Endodermal cell (in vitro differentiated cells): ENCODE measurements around the gene CCL2. TPM values are rescaled to one million over a fixed set of nuclear protein-coding genes. Genes with fewer than 3 reads are reported as not detected.

Experiments
- DNase-seq: peaks from one replicate; pipeline ENCODE4 v3.0.0-alpha.2; 2017
- H3K27ac ChIP-seq: 2 replicates; pipeline ENCODE4 v1.5.1; 2013; ENCODE audit warnings: mild to moderate bottlenecking, low read depth, low read length, moderate library complexity
- H3K27me3 ChIP-seq: 2 replicates; pipeline ENCODE4 v1.6.1; 2013; ENCODE audit warnings: mild to moderate bottlenecking, low read length, moderate library complexity; ENCODE audit not compliant: insufficient read depth, control insufficient read depth, poor library complexity, severe bottlenecking
- H3K36me3 ChIP-seq: 2 replicates; pipeline ENCODE4 v1.7.0; 2013; ENCODE audit warnings: mild to moderate bottlenecking, low read length, moderate library complexity; ENCODE audit not compliant: control insufficient read depth, insufficient read depth
- H3K4me1 ChIP-seq: one replicate; pipeline ENCODE4 v1.7.0; 2013; ENCODE audit warnings: low read length; ENCODE audit not compliant: control insufficient read depth, insufficient read depth
- H3K4me3 ChIP-seq: 2 replicates; pipeline ENCODE4 v1.5.1; 2013; ENCODE audit warnings: mild to moderate bottlenecking, low read length, moderate library complexity
- H3K9ac ChIP-seq: 2 replicates; pipeline ENCODE4 v1.6.1; 2013; ENCODE audit warnings: mild to moderate bottlenecking, low read length, moderate library complexity; ENCODE audit not compliant: poor library complexity, severe bottlenecking; ENCODE audit errors: extremely low read depth
- H3K9me3 ChIP-seq: 2 replicates; pipeline ENCODE4 v1.6.1; 2013; ENCODE audit warnings: mild to moderate bottlenecking, low read length, moderate library complexity; ENCODE audit not compliant: control insufficient read depth
- H3K27ac Mint-ChIP-seq: 2 replicates; pipeline ENCODE4 v1.8.0; 2020; ENCODE audit warnings: mixed read lengths
- H3K27me3 Mint-ChIP-seq: 2 replicates; pipeline ENCODE4 v1.8.0; 2021; ENCODE audit warnings: mild to moderate bottlenecking, mixed read lengths; ENCODE audit not compliant: insufficient read depth
- H3K36me3 Mint-ChIP-seq: 2 replicates; pipeline ENCODE4 v1.8.0; 2020; ENCODE audit warnings: low read depth, mixed read lengths
- H3K4me1 Mint-ChIP-seq: 2 replicates; pipeline ENCODE4 v1.8.0; 2020; ENCODE audit warnings: mixed read lengths
- H3K4me3 Mint-ChIP-seq: 2 replicates; pipeline ENCODE4 v1.8.0; 2020; ENCODE audit warnings: mild to moderate bottlenecking, moderate library complexity, mixed read lengths
- H3K9me3 Mint-ChIP-seq: 2 replicates; pipeline ENCODE4 v1.8.0; 2020; ENCODE audit warnings: mild to moderate bottlenecking, mixed read lengths
- WGBS, 2 experiments: methylation state at CpG; one replicate each; pipeline versions ENCODE4 v1.1.5 to v1.1.7; 2013; ENCODE audit warnings: missing lambda C conversion rate in 2 of 2, mixed read lengths in 1 of 2; ENCODE audit not compliant: insufficient coverage in 1 of 2, insufficient read length in 1 of 2; 5-methylcytosine and 5-hydroxymethylcytosine counted together
- total RNA-seq, 2 donors: library from RNA; stranded (reverse); fragmentation: NEBNext Ultra II Directional in 1 of 2; extraction: Animal tissue kit (Norgen Biotek cat#: 25700) in 1 of 2; gene quantifications; 2 replicates in 1 of 2; 3 replicates in 1 of 2; pipeline ENCODE4 v1.2.1, GENCODE V29; 2021
- TF ChIP-seq, protein P1 (sequence below): fragments of 200-600 bp; sonication (generic); conservative IDR thresholded peaks from 2 replicates; pipeline ENCODE4 v1.5.0; 2021; ENCODE audit warnings: antibody characterized with exemption, mild to moderate bottlenecking

The CCL2 gene
- total RNA-seq, 2 donors from 2014 or later = 23.8 to 61.4 TPM

DNA sequence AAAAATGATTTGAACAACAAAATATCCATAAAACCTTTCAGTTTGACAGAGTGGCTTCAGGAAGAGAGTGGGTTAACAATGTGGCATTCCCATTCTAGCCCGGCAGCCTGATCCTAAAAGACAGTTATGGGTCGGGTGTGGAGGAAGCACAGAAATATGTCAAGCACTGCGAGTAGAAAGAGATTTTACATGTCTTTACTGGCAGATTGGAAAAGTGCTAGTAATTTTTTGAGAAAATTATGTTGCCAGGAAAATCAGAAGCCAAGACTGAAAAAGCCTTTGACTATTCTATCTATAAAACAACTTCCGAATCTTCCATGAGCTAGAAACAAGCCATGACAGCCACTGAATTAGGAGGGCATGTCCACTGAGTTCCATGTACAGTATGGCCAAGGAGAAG, 5.8 kb downstream of the CCL2 start:
- H3K36me3 Mint-ChIP-seq = peaks cover 10% of the 10 kb centered on the region
- Histone ChIP-seq H3K27me3 (no peaks in the 10 kb centered on the region), H3K36me3 (peaks cover 13% of the 10 kb centered on the region), H3K9ac (no peak overlapping the region), H3K4me3 (no peak overlapping the region), H3K27ac (no peak overlapping the region), H3K4me1 (no peaks in the 10 kb centered on the region), H3K9me3 (no peaks in the 10 kb centered on the region)
- no peaks in the 10 kb centered on the region for H3K9me3 Mint-ChIP-seq
- no peak for DNase-seq
- H3K4me3 Mint-ChIP-seq = no peak overlapping the region
- H3K27ac Mint-ChIP-seq = no peak overlapping the region
- peaks cover 10% of the 10 kb centered on the region for H3K27me3 Mint-ChIP-seq
- WGBS, 2 experiments = 79 to 88% methylated on average over 3 to 4 of the region's 4 CpGs
- H3K4me1 Mint-ChIP-seq = peaks cover 2% of the 10 kb centered on the region
- TF ChIP-seq, protein P1, sequence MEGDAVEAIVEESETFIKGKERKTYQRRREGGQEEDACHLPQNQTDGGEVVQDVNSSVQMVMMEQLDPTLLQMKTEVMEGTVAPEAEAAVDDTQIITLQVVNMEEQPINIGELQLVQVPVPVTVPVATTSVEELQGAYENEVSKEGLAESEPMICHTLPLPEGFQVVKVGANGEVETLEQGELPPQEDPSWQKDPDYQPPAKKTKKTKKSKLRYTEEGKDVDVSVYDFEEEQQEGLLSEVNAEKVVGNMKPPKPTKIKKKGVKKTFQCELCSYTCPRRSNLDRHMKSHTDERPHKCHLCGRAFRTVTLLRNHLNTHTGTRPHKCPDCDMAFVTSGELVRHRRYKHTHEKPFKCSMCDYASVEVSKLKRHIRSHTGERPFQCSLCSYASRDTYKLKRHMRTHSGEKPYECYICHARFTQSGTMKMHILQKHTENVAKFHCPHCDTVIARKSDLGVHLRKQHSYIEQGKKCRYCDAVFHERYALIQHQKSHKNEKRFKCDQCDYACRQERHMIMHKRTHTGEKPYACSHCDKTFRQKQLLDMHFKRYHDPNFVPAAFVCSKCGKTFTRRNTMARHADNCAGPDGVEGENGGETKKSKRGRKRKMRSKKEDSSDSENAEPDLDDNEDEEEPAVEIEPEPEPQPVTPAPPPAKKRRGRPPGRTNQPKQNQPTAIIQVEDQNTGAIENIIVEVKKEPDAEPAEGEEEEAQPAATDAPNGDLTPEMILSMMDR = no peak

DNA sequence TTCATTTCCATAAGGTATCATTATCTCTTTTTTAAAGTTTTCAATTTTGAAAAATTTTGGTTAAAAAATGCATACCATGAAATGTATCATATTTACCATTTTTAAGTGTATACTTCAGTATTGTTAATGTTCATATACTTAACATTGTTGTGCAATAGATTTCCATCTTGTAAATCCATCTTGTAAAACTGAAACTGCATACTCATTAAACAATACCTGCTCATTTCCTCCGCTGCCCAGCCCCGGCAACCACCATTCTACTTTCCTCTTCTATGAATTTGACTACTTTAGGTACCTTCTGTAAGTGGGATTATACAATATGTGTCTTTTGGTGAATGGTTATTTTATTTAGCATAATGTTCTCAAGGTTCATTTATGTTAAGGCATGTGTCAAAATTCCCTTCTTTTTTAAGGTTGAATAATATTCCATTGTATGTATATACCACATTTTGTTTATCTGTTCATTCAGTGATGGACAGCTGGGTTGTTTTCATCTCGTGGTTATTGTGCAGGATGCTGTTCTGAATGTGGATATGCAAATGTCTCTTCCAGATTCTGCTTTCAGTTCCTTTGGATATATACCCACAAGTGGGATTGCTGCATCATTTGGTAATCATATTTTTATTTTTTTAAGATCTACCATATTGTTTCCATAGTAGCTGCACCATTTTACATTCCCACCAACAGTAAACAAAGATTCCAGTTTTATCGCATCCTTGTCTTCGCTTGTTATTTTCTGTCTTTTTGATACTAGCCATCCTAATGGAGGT, 6.7 kb downstream of the CCL2 start:
- TF ChIP-seq, protein P1 = no peak
- no peaks in the 10 kb centered on the region for H3K4me1 ChIP-seq
- no peaks in the 10 kb centered on the region for H3K27me3 ChIP-seq
- Mint-ChIP-seq H3K4me1 (no peaks in the 10 kb centered on the region), H3K27me3 (peaks cover 10% of the 10 kb centered on the region), H3K4me3 (no peak overlapping the region), H3K9me3 (no peaks in the 10 kb centered on the region), H3K36me3 (peaks cover 4% of the 10 kb centered on the region), H3K27ac (no peak overlapping the region)
- DNase-seq = no peak
- no peak overlapping the region for H3K27ac ChIP-seq
- H3K9me3 ChIP-seq = no peaks in the 10 kb centered on the region
- WGBS, 2 experiments = 92 to 95% methylated on average over 3 to 4 of the region's 5 CpGs
- H3K4me3 ChIP-seq = no peak overlapping the region
- peaks cover 5% of the 10 kb centered on the region for H3K36me3 ChIP-seq
- H3K9ac ChIP-seq = no peak overlapping the region

DNA sequence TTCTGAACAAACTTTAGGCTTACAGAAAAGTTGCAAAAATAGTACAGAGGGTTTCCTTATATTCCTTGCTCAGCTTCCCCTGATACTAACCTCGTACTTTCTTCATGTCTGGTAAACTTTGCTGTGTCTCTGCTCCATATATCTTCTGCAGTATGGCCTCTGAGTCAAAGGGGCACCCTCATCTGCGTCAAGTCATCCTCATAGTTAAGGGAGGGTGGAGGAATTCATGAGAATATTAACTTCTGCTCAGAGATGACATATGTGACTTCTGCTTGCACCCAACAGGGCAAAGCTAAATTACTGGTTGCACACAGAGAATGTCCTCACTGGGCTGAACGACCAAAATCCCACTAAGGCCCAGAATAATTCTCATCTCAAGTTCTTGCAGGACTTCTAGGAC, 10.6 kb downstream of the CCL2 start:
- WGBS, 2 experiments = 87 to 94% methylated on average over 2 of the region's 3 CpGs
- no peak overlapping the region for H3K4me3 ChIP-seq
- DNase-seq = no peak
- no peaks in the 10 kb centered on the region for H3K36me3 ChIP-seq
- no peak overlapping the region for H3K27ac ChIP-seq
- H3K9me3 ChIP-seq = no peaks in the 10 kb centered on the region
- H3K4me1 ChIP-seq = peaks cover 3% of the 10 kb centered on the region
- no peaks in the 10 kb centered on the region for H3K9me3 Mint-ChIP-seq
- H3K9ac ChIP-seq = no peak overlapping the region
- TF ChIP-seq, protein P1 = no peak
- no peak overlapping the region for H3K27ac Mint-ChIP-seq
- H3K27me3 ChIP-seq = no peaks in the 10 kb centered on the region
- peaks cover 3% of the 10 kb centered on the region for H3K4me1 Mint-ChIP-seq
- no peaks in the 10 kb centered on the region for H3K36me3 Mint-ChIP-seq
- H3K27me3 Mint-ChIP-seq = peaks cover 15% of the 10 kb centered on the region
- H3K4me3 Mint-ChIP-seq = no peak overlapping the region
